ENCODE measurements around the gene CLDN19. TPM values are rescaled to one million over a fixed set of nuclear protein-coding genes. Genes with fewer than 3 reads are reported as not detected.

The CLDN19 gene
- polyA plus RNA-seq, 1 donor from 2014 or later: not detected

- Histone ChIP-seq H3K4me3 (ENCODE audit: low read length) (no peak overlapping the region), H3F3A (ENCODE audit: insufficient read depth, low read length, poor library complexity, severe bottlenecking) (no peaks in the 10 kb centered on the region), H3K79me2 (replicated peaks; ENCODE audit: insufficient read depth, low read length) (peaks cover 76% of the 10 kb centered on the region), H3K36me3 (ENCODE audit: insufficient read depth, low read length) (peaks cover 6% of the 10 kb centered on the region), H3K9me3 (ENCODE audit: low read length) (no peaks in the 10 kb centered on the region), H3K9ac (ENCODE audit: low read length) (no peak overlapping the region), H3K4me2 (ENCODE audit: low read length) (no peak overlapping the region), H3K27ac (ENCODE audit: low read length) (no peak overlapping the region), H3K27me3 (ENCODE audit: insufficient read depth, low read depth, low read length) (no peaks in the 10 kb centered on the region), H2AFZ (ENCODE audit: low read depth, low read length) (no peak overlapping the region), H4K20me1 (ENCODE audit: insufficient read depth) (peaks cover 28% of the 10 kb centered on the region), H3K9me2 (ENCODE audit: insufficient read depth, low read length) (no peaks in the 10 kb centered on the region)
- no peak for TF ChIP-seq TAF1 (IDR thresholded peaks at IDR 0.05; ENCODE audit: low read depth)
- no peak for TF ChIP-seq EZH2 (IDR thresholded peaks at IDR 0.05; ENCODE audit: borderline replicate concordance, insufficient read depth, low read length, poor library complexity, severe bottlenecking)
- TF ChIP-seq REST (IDR thresholded peaks at IDR 0.05; ENCODE audit: borderline replicate concordance): no peak
- no peak for TF ChIP-seq CTCF (IDR thresholded peaks at IDR 0.05; ENCODE audit: poor library complexity, severe bottlenecking)
- no peak for TF ChIP-seq SMC3 (conservative IDR thresholded peaks at IDR 0.05; ENCODE audit: poor library complexity)
- no peak for TF ChIP-seq MXI1 (conservative IDR thresholded peaks at IDR 0.05; ENCODE audit: poor library complexity, severe bottlenecking)
- TF ChIP-seq RAD21 (conservative IDR thresholded peaks at IDR 0.05): no peak
- no peak for TF ChIP-seq EP300 (conservative IDR thresholded peaks at IDR 0.05; ENCODE audit: poor library complexity, severe bottlenecking)
- no peak for TF ChIP-seq POLR2AphosphoS5 (IDR thresholded peaks at IDR 0.05)
Observed at GRCh38 chr1:42692461-42692860, 47.6 kb downstream of the CLDN19 start.

- no peaks in the 10 kb centered on the region for H3K9me2 ChIP-seq (ENCODE audit: insufficient read depth, low read length)
- no peaks in the 10 kb centered on the region for H3K9me3 ChIP-seq (ENCODE audit: low read length)
- H3K9ac ChIP-seq (ENCODE audit: low read length): no peak overlapping the region
- H2AFZ ChIP-seq (ENCODE audit: low read depth, low read length): no peak overlapping the region
- TF ChIP-seq POLR2AphosphoS5 (IDR thresholded peaks at IDR 0.05) (no peak), CTCF (IDR thresholded peaks at IDR 0.05; ENCODE audit: poor library complexity, severe bottlenecking) (no peak), EZH2 (IDR thresholded peaks at IDR 0.05; ENCODE audit: borderline replicate concordance, insufficient read depth, low read length, poor library complexity, severe bottlenecking) (no peak), RAD21 (conservative IDR thresholded peaks at IDR 0.05) (no peak), SMC3 (conservative IDR thresholded peaks at IDR 0.05; ENCODE audit: poor library complexity) (no peak), REST (IDR thresholded peaks at IDR 0.05; ENCODE audit: borderline replicate concordance) (no peak), MXI1 (conservative IDR thresholded peaks at IDR 0.05; ENCODE audit: poor library complexity, severe bottlenecking) (no peak), TAF1 (IDR thresholded peaks at IDR 0.05; ENCODE audit: low read depth) (no peak), EP300 (conservative IDR thresholded peaks at IDR 0.05; ENCODE audit: poor library complexity, severe bottlenecking) (no peak)
- H3K36me3 ChIP-seq (ENCODE audit: insufficient read depth, low read length): no peaks in the 10 kb centered on the region
- H3K27ac ChIP-seq (ENCODE audit: low read length): no peak overlapping the region
- H3K4me2 ChIP-seq (ENCODE audit: low read length): no peak overlapping the region
- peaks cover 28% of the 10 kb centered on the region for H4K20me1 ChIP-seq (ENCODE audit: insufficient read depth)
- no peaks in the 10 kb centered on the region for H3F3A ChIP-seq (ENCODE audit: insufficient read depth, low read length, poor library complexity, severe bottlenecking)
- H3K27me3 ChIP-seq (ENCODE audit: insufficient read depth, low read depth, low read length): no peaks in the 10 kb centered on the region
- peaks cover 90% of the 10 kb centered on the region for H3K79me2 ChIP-seq (replicated peaks; ENCODE audit: insufficient read depth, low read length)
- no peak overlapping the region for H3K4me3 ChIP-seq (ENCODE audit: low read length)
Observed at GRCh38 chr1:42691157-42691498, 48.9 kb downstream of the CLDN19 start.

Measured in neural cell (in vitro differentiated cells).